K562 (cell line): ENCODE data around the gene CHRM4. TPM values are rescaled to one million over a fixed set of nuclear protein-coding genes. Genes with fewer than 3 reads are reported as not detected.

ENCODE experiments used
- ATAC-seq: fragments of 200-7000 bp; cut with Tn5 transposase; 3 replicates; pipeline ENCODE4 v1.9.1; 2020; ENCODE audit warnings: moderate library complexity
- BruUV-seq: library from RNA; stranded (reverse); fragments of 400-500 nt; replicated peaks from 2 replicates; lab custom pipeline; 2021; lab: Mats Ljungman, UMichigan
- CTCF ChIA-PET: fragments of 300-600 bp; formaldehyde crosslinking; extraction: SDS; loops from one replicate; lab custom pipeline; 2021; ENCODE audit warnings: low intra/inter-chr PET ratio; lab: Yijun Ruan, JAX
- POLR2A ChIA-PET: fragments of 300-600, 350-650 bp; sonication (Branson Sonifier 250); formaldehyde crosslinking; extraction: SDS; loops from one replicate; lab custom pipeline; 2021; ENCODE audit warnings: antibody characterized with exemption, inconsistent platforms; lab: Yijun Ruan, JAX
- DNase-seq, 4 experiments: peaks; one replicate each; pipeline versions ENCODE4 v3.0.0 to v3.0.0-alpha.2; 2011 to 2018; ENCODE audit warnings: low spot score in 3 of 4, mixed read lengths in 3 of 4; ENCODE audit errors: extremely low read depth in 1 of 4
- FAIRE-seq: peaks from 2 replicates; lab custom pipeline; 2011; peaks lifted over from hg19 to GRCh38; lab: Jason Lieb, UNC
- H2AFZ ChIP-seq: 2 replicates; pipeline ENCODE4 v1.6.0; 2011; ENCODE audit warnings: low read depth, low read length, control low read depth, inconsistent platforms
- H3K27ac ChIP-seq: fragments of 200-600 bp; 3 replicates; pipeline ENCODE4 v1.8.0; 2011; ENCODE audit warnings: low read depth, mild to moderate bottlenecking, control low read depth, inconsistent platforms, low read length, moderate library complexity, mixed read lengths; ENCODE audit errors: extremely low read depth
- H3K27me3 ChIP-seq, 2 experiments: fragments of 300-600 bp in 1 of 2; 2 replicates in 1 of 2; 3 replicates in 1 of 2; pipeline versions ENCODE4 v1.6.0 to v1.8.0; 2011; ENCODE audit warnings: inconsistent platforms in 2 of 2, low read length in 2 of 2, mild to moderate bottlenecking in 1 of 2, mixed read lengths in 1 of 2, moderate library complexity in 1 of 2; ENCODE audit not compliant: control insufficient read depth in 2 of 2, insufficient read depth in 2 of 2
- H3K36me3 ChIP-seq: fragments of 300-600 bp; 3 replicates; pipeline ENCODE4 v1.8.0; 2011; ENCODE audit warnings: mild to moderate bottlenecking, low read length, inconsistent platforms; ENCODE audit not compliant: control insufficient read depth, insufficient read depth
- H3K4me1 ChIP-seq, 2 experiments: fragments of 200-600 bp in 1 of 2; replicated peaks in 1 of 2; 2 replicates in 1 of 2; 3 replicates in 1 of 2; pipeline versions ENCODE4 v1.5.1 to v1.8.0; 2011; ENCODE audit warnings: inconsistent platforms in 2 of 2, low read length in 2 of 2, mild to moderate bottlenecking in 1 of 2, mixed read lengths in 1 of 2, moderate library complexity in 1 of 2; ENCODE audit not compliant: control insufficient read depth in 2 of 2, insufficient read depth in 2 of 2
- H3K4me2 ChIP-seq: 2 replicates; pipeline ENCODE4 v1.6.1; 2011; ENCODE audit warnings: low read length, control low read depth, inconsistent platforms, mixed read lengths; ENCODE audit not compliant: insufficient read depth
- H3K4me3 ChIP-seq: fragments of 200-600 bp; sonication (generic), shearing (Covaris generic); 2 replicates; pipeline ENCODE4 v1.5.1; 2016; ENCODE audit warnings: control low read depth, inconsistent platforms
- H3K79me2 ChIP-seq: fragments of 200-600 bp; 3 replicates; pipeline ENCODE4 v1.8.0; 2011; ENCODE audit warnings: low read length, inconsistent platforms; ENCODE audit not compliant: control insufficient read depth, insufficient read depth
- H3K9ac ChIP-seq, 2 experiments: 2 replicates each; pipeline versions ENCODE4 v1.6.0 to v1.6.1; 2011; ENCODE audit warnings: low read depth in 2 of 2, low read length in 2 of 2, control low read depth in 1 of 2, inconsistent platforms in 1 of 2, mild to moderate bottlenecking in 1 of 2, mixed read lengths in 1 of 2; ENCODE audit not compliant: insufficient read depth in 1 of 2
- H3K9me1 ChIP-seq: one replicate; pipeline ENCODE4 v1.6.0; 2011; ENCODE audit warnings: inconsistent platforms, mild to moderate bottlenecking, low read length, moderate library complexity; ENCODE audit not compliant: control insufficient read depth, insufficient read depth
- H3K9me3 ChIP-seq: replicated peaks from 2 replicates; pipeline ENCODE4 v1.5.1; 2011; ENCODE audit warnings: low read depth, low read length, inconsistent platforms; ENCODE audit not compliant: control insufficient read depth, insufficient read depth
- H4K20me1 ChIP-seq: replicated peaks from 2 replicates; pipeline ENCODE4 v1.6.1; 2011; ENCODE audit warnings: low read length, inconsistent platforms, mixed read lengths; ENCODE audit not compliant: control insufficient read depth, insufficient read depth
- BCOR ChIP-seq: fragments of 450-650 bp; IDR thresholded peaks from 2 replicates; pipeline ENCODE4 v1.6.1; 2016
- CHD2 ChIP-seq: IDR thresholded peaks from 2 replicates; pipeline ENCODE4 v1.6.1; 2011; ENCODE audit warnings: low read depth, low read length
- GABPB2 ChIP-seq: fragments of 250-450 bp; sonication (Bioruptor Pico); conservative IDR thresholded peaks from 2 replicates; pipeline ENCODE4 v1.5.1; 2021; ENCODE audit warnings: mild to moderate bottlenecking
- ILF3 ChIP-seq: fragments of 450-650 bp; IDR thresholded peaks from 2 replicates; pipeline ENCODE4 v1.6.1; 2018; ENCODE audit warnings: antibody characterized with exemption, mild to moderate bottlenecking, moderate library complexity, borderline replicate concordance
- RBM17 ChIP-seq: fragments of 200-400 bp; formaldehyde crosslinking; IDR thresholded peaks from 2 replicates; pipeline ENCODE4 v1.6.1; 2017; ENCODE audit warnings: low read depth, mild to moderate bottlenecking, low read length, borderline replicate concordance
- SETDB1 ChIP-seq: IDR thresholded peaks from one replicate; pipeline ENCODE4 v1.6.1; 2012; ENCODE audit warnings: low read length, control low read depth, inconsistent platforms
- WGBS: fragments of 100-300 bp; shearing (Covaris generic); methylation state at CpG from one replicate; pipeline ENCODE4 v1.1.6; 2016; ENCODE audit warnings: low coverage, mixed read lengths; ENCODE audit not compliant: insufficient coverage; ENCODE audit errors: missing lambda C conversion rate; 5-methylcytosine and 5-hydroxymethylcytosine counted together
- in situ Hi-C: fragments of 300-500 bp; cut with MboI; formaldehyde crosslinking; loops from 4 replicates; pipeline ENCODE4 v1.15.0; 2018; ENCODE audit warnings: inconsistent platforms, mixed read lengths
- intact Hi-C: fragments of 100-400 bp; cut with micrococcal nuclease; formaldehyde crosslinking; loops from 2 replicates; pipeline ENCODE4 v1.14.2; 2022
- polyA plus RNA-seq, 8 experiments: library from polyadenylated mRNA; depleted of rRNA in 4 of 8; stranded (reverse) in 5 of 8; unstranded in 3 of 8; fragments of >200 nt; fragmentation: Nextera tagmentation in 2 of 8; fragmentation: Illumina TruSeq in 1 of 8; extraction: Ambion mirVana in 2 of 8; extraction: Trizol in 1 of 8; gene quantifications; 2 replicates each; pipeline versions ENCODE4 v1.2.1 to v1.2.3, GENCODE V29; 2011 to 2014; ENCODE audit warnings: inconsistent platforms in 1 of 8, missing spikeins in 1 of 8
- total RNA-seq, 7 experiments: library from RNA; depleted of rRNA in 6 of 7; stranded (reverse); fragments of >200 nt in 6 of 7; fragmentation: Illumina TruSeq in 2 of 7; extraction: Trizol in 2 of 7; gene quantifications; 2 replicates each; pipeline versions ENCODE4 v1.2.1 to v1.2.3, GENCODE V29; 2011 to 2021; ENCODE audit warnings: low replicate concordance in 1 of 7
- TF ChIP-seq, protein P1 (sequence below), 2 experiments: fragments of 450-650 bp; IDR thresholded peaks; 2 replicates each; pipeline ENCODE4 v1.6.1; 2018; ENCODE audit warnings: mild to moderate bottlenecking in 2 of 2, low read depth in 1 of 2; ENCODE audit not compliant: partially characterized antibody in 2 of 2
- TF ChIP-seq, protein P2 (sequence below): fragments of 450-650 bp; IDR thresholded peaks from 2 replicates; pipeline ENCODE4 v1.6.1; 2016
- TF ChIP-seq, protein P3 (sequence below), 2 experiments: IDR thresholded peaks in 1 of 2; conservative IDR thresholded peaks in 1 of 2; 2 replicates each; pipeline ENCODE4 v1.6.1; 2016; ENCODE audit warnings: low read depth in 2 of 2, mild to moderate bottlenecking in 1 of 2, missing compliant biosample characterization in 1 of 2, missing genetic modification characterization in 1 of 2, moderate library complexity in 1 of 2

Gene CHRM4
- total and polyA plus RNA-seq, 9 of the 15 experiments (the other 6 are each of a cell fraction or from before 2014, with no cell fraction given) = 0.22 to 1.3 (median 0.40) TPM; not detected in 2

DNA sequence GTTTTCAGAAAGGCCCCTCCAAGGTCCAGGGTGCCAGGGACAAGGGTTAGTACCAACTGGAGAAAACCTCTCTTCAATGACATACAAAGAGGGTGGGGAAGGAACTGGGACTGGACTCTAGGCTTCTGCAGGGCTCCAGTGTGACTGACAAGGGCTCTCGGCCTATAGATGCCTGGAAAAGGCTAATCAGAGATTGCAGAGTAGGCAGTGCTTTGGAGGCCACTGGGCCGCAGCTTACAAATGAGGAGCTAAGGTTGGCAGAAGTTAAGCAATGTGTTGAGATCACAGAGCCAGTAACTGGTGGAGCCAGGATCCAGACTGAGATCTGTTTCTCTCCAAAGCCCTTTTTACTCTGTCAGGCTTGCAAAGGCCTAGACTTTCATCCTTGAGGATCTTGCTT is 51.8 kb downstream of the CHRM4 start:
- Histone ChIP-seq H3K9me1 (no peaks in the 10 kb centered on the region), H2AFZ (no peak overlapping the region), H3K4me2 (no peak overlapping the region), H3K27me3 (peaks cover 6 to 27% of the 10 kb centered on the region in 2 experiments; a peak in 4 of 5 replicates), H3K4me3 (no peak overlapping the region), H3K79me2 (no peaks in the 10 kb centered on the region), H3K4me1 (peaks cover 16 to 27% of the 10 kb centered on the region in 2 experiments), H3K27ac (no peak overlapping the region), H3K36me3 (no peaks in the 10 kb centered on the region), H4K20me1 (no peaks in the 10 kb centered on the region), H3K9ac (no peak overlapping the region), H3K9me3 (no peaks in the 10 kb centered on the region)
- 30% methylated on average over 2 of the region's 2 CpGs for WGBS
- intact Hi-C loops = no loop called here
- in situ Hi-C loops = no loop called here
- ChIA-PET POLR2A (interaction anchor here (0.7 to 1.1 kb wide), 2 partner anchors 11 to 97 kb away, joined by 3 read pairs; no protein-coding TSS in a partner anchor), CTCF (interaction anchor here (0.6 kb wide), 1 partner anchor 103 kb away, joined by 6 read pairs; no protein-coding TSS in a partner anchor)
- no peak for DNase-seq
- TF ChIP-seq BCOR (no peak), CHD2 (no peak), GABPB2 (CRISPR knock-in tag) (no peak), SETDB1 (no peak), RBM17 (no peak), ILF3 (no peak)
- TF ChIP-seq, protein P1, sequence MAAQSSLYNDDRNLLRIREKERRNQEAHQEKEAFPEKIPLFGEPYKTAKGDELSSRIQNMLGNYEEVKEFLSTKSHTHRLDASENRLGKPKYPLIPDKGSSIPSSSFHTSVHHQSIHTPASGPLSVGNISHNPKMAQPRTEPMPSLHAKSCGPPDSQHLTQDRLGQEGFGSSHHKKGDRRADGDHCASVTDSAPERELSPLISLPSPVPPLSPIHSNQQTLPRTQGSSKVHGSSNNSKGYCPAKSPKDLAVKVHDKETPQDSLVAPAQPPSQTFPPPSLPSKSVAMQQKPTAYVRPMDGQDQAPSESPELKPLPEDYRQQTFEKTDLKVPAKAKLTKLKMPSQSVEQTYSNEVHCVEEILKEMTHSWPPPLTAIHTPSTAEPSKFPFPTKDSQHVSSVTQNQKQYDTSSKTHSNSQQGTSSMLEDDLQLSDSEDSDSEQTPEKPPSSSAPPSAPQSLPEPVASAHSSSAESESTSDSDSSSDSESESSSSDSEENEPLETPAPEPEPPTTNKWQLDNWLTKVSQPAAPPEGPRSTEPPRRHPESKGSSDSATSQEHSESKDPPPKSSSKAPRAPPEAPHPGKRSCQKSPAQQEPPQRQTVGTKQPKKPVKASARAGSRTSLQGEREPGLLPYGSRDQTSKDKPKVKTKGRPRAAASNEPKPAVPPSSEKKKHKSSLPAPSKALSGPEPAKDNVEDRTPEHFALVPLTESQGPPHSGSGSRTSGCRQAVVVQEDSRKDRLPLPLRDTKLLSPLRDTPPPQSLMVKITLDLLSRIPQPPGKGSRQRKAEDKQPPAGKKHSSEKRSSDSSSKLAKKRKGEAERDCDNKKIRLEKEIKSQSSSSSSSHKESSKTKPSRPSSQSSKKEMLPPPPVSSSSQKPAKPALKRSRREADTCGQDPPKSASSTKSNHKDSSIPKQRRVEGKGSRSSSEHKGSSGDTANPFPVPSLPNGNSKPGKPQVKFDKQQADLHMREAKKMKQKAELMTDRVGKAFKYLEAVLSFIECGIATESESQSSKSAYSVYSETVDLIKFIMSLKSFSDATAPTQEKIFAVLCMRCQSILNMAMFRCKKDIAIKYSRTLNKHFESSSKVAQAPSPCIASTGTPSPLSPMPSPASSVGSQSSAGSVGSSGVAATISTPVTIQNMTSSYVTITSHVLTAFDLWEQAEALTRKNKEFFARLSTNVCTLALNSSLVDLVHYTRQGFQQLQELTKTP (IDR thresholded peaks at IDR 0.05; ENCODE audit: low read depth in 1 of 2, partially characterized antibody in 2 of 2) = no peak
- TF ChIP-seq, protein P2, sequence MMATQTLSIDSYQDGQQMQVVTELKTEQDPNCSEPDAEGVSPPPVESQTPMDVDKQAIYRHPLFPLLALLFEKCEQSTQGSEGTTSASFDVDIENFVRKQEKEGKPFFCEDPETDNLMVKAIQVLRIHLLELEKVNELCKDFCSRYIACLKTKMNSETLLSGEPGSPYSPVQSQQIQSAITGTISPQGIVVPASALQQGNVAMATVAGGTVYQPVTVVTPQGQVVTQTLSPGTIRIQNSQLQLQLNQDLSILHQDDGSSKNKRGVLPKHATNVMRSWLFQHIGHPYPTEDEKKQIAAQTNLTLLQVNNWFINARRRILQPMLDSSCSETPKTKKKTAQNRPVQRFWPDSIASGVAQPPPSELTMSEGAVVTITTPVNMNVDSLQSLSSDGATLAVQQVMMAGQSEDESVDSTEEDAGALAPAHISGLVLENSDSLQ = peak; percentile 84
- TF ChIP-seq, protein P3, sequence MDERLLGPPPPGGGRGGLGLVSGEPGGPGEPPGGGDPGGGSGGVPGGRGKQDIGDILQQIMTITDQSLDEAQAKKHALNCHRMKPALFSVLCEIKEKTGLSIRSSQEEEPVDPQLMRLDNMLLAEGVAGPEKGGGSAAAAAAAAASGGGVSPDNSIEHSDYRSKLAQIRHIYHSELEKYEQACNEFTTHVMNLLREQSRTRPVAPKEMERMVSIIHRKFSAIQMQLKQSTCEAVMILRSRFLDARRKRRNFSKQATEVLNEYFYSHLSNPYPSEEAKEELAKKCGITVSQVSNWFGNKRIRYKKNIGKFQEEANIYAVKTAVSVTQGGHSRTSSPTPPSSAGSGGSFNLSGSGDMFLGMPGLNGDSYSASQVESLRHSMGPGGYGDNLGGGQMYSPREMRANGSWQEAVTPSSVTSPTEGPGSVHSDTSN (CRISPR knock-in tag; IDR thresholded peaks at IDR 0.05; ENCODE audit: low read depth) = no peak
- TF ChIP-seq, protein P3 (tag; conservative IDR thresholded peaks at IDR 0.05; ENCODE audit: low read depth) = 0 out of 2 replicates have a peak, but pooled peaks have one; percentile 45
- BruUV-seq = no TSS peak
- peak; percentile 28; the same call in 1 of the 3 replicates for ATAC-seq
- FAIRE-seq = no peak
